ENCODE results near the gene HELZ2.

The HELZ2 gene

DNA sequence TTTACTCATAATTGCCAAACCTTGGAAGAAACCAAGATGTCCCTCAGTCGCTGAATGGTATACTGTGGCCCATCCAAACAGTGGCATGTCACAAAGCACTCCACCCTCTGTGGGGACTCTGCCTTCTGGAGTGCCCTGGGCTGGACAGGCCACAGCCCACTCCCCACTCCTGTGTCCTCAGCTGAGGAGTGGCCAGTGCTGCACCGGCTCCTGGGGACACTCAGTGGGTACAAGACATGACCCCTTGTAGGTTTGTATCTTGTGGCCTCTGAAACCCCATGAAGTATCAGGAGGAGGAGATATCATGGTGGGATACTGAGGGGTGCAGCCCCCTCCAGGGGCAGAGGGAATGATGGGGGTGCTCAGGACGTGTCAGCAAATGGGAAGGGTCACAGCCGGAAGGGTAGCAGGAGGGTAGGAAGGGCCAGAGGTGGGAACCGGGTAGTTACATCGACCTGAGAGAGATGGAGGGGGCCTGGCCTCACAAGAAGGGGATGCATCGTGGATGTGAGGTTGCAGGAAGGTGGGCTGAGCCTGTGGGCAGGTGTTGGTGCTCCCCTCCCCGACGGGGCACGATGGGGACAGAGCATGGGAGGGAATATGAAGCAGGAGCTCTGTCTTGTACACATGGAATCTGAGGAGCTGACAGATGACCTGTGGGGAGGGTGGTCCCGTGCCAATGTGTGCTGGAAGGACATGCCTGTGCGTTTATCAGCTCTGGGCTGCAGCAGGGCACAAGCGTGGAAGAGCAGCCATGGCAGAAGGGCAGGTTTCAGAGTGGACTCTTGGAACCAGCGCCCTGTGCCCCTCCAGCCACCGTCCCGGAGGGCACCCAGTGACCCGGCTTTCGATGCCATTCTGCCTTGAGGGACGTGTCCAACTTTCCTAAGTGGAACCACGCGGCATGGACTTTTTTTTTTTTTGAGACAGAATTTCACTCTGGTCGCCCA lies 11.9 kb upstream of the HELZ2 start:
- Histone ChIP-seq H3K27ac (replicated peaks) (no peak overlapping the region), H3K4me3 (replicated peaks; ENCODE audit: insufficient read depth, low read length) (no peak overlapping the region), H3K27me3 (ENCODE audit: insufficient read depth, poor library complexity, severe bottlenecking) (peaks cover 5% of the 10 kb centered on the region)
- DNase-seq (ENCODE audit: low read depth in 1 of 2, low spot score in 1 of 2): no peak
- TF ChIP-seq GABPA (IDR thresholded peaks at IDR 0.05; ENCODE audit: low read depth): no peak
- TF ChIP-seq SPI1 (IDR thresholded peaks at IDR 0.05; ENCODE audit: borderline replicate concordance, low read depth): no peak
- TF ChIP-seq POLR2AphosphoS5 (IDR thresholded peaks at IDR 0.05; ENCODE audit: low read depth): no peak
- TF ChIP-seq, protein P1, sequence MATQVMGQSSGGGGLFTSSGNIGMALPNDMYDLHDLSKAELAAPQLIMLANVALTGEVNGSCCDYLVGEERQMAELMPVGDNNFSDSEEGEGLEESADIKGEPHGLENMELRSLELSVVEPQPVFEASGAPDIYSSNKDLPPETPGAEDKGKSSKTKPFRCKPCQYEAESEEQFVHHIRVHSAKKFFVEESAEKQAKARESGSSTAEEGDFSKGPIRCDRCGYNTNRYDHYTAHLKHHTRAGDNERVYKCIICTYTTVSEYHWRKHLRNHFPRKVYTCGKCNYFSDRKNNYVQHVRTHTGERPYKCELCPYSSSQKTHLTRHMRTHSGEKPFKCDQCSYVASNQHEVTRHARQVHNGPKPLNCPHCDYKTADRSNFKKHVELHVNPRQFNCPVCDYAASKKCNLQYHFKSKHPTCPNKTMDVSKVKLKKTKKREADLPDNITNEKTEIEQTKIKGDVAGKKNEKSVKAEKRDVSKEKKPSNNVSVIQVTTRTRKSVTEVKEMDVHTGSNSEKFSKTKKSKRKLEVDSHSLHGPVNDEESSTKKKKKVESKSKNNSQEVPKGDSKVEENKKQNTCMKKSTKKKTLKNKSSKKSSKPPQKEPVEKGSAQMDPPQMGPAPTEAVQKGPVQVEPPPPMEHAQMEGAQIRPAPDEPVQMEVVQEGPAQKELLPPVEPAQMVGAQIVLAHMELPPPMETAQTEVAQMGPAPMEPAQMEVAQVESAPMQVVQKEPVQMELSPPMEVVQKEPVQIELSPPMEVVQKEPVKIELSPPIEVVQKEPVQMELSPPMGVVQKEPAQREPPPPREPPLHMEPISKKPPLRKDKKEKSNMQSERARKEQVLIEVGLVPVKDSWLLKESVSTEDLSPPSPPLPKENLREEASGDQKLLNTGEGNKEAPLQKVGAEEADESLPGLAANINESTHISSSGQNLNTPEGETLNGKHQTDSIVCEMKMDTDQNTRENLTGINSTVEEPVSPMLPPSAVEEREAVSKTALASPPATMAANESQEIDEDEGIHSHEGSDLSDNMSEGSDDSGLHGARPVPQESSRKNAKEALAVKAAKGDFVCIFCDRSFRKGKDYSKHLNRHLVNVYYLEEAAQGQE (IDR thresholded peaks at IDR 0.05; ENCODE audit: insufficient replicate concordance, low read depth): no peak
- TF ChIP-seq, protein P2, sequence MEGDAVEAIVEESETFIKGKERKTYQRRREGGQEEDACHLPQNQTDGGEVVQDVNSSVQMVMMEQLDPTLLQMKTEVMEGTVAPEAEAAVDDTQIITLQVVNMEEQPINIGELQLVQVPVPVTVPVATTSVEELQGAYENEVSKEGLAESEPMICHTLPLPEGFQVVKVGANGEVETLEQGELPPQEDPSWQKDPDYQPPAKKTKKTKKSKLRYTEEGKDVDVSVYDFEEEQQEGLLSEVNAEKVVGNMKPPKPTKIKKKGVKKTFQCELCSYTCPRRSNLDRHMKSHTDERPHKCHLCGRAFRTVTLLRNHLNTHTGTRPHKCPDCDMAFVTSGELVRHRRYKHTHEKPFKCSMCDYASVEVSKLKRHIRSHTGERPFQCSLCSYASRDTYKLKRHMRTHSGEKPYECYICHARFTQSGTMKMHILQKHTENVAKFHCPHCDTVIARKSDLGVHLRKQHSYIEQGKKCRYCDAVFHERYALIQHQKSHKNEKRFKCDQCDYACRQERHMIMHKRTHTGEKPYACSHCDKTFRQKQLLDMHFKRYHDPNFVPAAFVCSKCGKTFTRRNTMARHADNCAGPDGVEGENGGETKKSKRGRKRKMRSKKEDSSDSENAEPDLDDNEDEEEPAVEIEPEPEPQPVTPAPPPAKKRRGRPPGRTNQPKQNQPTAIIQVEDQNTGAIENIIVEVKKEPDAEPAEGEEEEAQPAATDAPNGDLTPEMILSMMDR (IDR thresholded peaks at IDR 0.05; ENCODE audit: insufficient read depth, low read length): no peak

DNA sequence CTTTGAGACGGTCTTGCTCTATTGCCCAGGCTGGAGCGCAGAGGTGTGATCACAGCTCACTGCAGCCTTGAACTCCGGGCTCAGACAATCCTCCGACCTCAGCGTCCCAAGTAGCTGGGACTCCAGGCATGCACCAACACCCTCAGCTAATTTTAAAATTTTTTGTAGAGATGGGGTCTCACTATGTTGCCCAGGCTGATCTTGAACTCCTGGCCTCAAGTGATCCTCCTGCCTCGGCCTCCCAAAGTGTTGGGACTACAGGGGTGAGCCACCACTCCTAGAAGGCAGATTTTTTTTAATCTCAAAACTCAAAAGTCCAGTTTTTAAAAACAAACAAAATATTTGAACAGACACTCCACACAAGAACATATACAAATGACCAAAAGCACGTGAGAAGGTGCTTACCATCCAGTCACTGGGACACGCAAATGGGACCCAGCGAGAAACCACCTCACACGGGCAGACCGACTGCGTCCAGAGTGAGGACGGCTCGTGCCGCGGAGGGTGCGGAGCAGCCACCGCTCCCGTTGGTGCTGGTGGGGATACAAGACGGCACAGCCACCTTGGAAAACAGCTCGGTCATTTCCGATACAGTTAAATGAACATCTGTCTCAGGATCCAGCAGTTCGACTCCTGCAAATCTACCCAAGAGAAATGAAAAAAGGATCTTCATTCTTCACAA lies 8.5 kb upstream of the HELZ2 start:
- no peak overlapping the region for H3K27ac ChIP-seq (replicated peaks)
- no peak overlapping the region for H3K4me3 ChIP-seq (replicated peaks; ENCODE audit: insufficient read depth, low read length)
- TF ChIP-seq POLR2AphosphoS5 (IDR thresholded peaks at IDR 0.05; ENCODE audit: low read depth) (no peak), SPI1 (IDR thresholded peaks at IDR 0.05; ENCODE audit: borderline replicate concordance, low read depth) (no peak), GABPA (IDR thresholded peaks at IDR 0.05; ENCODE audit: low read depth) (no peak)
- TF ChIP-seq, protein P2 (IDR thresholded peaks at IDR 0.05; ENCODE audit: insufficient read depth, low read length): no peak
- TF ChIP-seq, protein P1 (IDR thresholded peaks at IDR 0.05; ENCODE audit: insufficient replicate concordance, low read depth): no peak
- no peak for DNase-seq (ENCODE audit: low read depth in 1 of 2, low spot score in 1 of 2)
- peaks cover 18% of the 10 kb centered on the region for H3K27me3 ChIP-seq (ENCODE audit: insufficient read depth, poor library complexity, severe bottlenecking)

DNA sequence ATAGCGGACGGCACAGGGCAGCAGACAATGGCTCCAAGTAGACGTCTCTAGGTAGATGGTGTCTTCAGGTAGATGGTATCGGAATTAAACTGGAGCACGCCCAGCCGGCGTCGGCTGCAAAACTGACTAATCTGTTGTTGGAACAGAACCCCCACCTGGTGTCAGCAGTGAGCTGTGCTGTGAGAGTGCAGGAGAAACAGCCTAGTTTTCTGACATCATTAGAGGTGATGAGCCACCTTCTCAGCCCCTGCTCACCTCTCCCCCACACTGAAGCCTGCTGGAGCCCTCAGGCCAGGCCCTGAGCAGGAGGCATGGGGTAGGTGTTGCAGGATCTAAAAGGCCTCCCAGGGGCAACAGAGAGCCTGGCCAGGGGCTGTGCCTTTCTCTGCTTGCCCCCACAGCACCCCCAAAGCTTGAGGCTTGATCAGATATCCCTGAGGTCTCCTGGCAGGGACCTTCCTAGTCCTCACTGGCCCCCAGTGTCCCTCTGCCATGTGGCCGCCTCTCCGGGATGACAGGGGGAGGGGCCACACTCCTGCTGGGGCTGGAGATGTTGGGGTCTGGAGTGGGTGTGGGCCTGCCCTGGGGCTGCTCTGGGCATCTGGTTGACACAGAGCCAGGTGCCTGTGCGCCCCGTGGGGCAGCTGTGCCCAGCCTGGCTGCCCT lies 6.9 kb upstream of the HELZ2 start:
- Histone ChIP-seq H3K27ac (replicated peaks) (no peak overlapping the region), H3K27me3 (ENCODE audit: insufficient read depth, poor library complexity, severe bottlenecking) (peaks cover 31% of the 10 kb centered on the region), H3K4me3 (replicated peaks; ENCODE audit: insufficient read depth, low read length) (no peak overlapping the region)
- DNase-seq (ENCODE audit: low read depth in 1 of 2, low spot score in 1 of 2): peak in 1 of 2 experiments; percentile 67
- TF ChIP-seq POLR2AphosphoS5 (IDR thresholded peaks at IDR 0.05; ENCODE audit: low read depth): no peak
- TF ChIP-seq, protein P2 (IDR thresholded peaks at IDR 0.05; ENCODE audit: insufficient read depth, low read length): peak; percentile 55
- no peak for TF ChIP-seq SPI1 (IDR thresholded peaks at IDR 0.05; ENCODE audit: borderline replicate concordance, low read depth)
